ENCODE measurements around the gene DYNLT4. TPM values are rescaled to one million over a fixed set of nuclear protein-coding genes. Genes with fewer than 3 reads are reported as not detected.
A peak's percentile ranks its signal among the peaks of the same experiment; 100 is the strongest.

DYNLT4 gene
- total and polyA plus RNA-seq, 5 donors from 2014 or later: 0.71 to 3.6 (median 2.3) TPM; not detected in 1

DNA sequence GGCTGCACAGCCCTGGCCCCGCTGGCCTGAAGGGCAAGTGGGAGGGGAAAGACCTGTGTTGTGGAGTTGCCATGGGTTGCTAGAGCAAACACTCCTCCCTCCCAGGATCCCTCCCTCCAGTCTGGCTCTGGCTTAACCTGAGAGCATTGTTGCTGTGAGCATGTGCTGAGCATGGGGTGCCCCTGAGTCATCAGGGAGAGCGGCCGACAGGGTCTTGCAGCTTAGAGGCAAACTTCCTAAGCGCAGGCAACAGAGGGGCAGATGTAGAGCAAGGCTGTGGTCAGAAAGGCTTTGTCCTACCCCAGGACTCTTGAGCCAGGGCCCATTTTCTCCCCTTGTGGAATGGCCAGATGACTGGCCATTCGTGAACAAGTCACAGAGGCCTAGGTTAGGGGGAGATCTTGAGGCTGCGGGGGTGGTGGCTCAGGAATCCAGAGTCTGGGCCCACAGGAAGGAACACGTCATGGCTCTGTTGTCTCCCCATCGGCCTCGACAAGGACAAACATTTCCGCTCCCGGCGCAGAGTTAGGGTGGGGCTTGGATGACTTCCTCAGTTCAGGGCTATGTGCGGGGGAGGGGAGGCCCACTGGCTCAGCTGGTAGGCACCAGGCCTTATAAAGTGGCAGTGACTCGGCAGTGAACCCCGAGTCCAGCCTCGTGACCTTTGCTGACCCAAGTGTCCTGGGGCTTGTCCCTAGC, 362 bp upstream of the DYNLT4 start:
- Mint-ChIP-seq H3K27me3 (peaks cover 7% of the 10 kb centered on the region), H3K4me1 (peaks cover 6 to 92% (median 43%) of the 10 kb centered on the region in 4 donors), H3K36me3 (peaks cover 31% of the 10 kb centered on the region), H3K27ac (peak overlapping the region; percentile 99 to 100 (median 99)), H3K9me3 (no peaks in the 10 kb centered on the region), H3K4me3 (peak overlapping the region; percentile 73 to 95 (median 90))
- Histone ChIP-seq H3K9me3 (ENCODE audit: control insufficient read depth in 2 of 2, low read length in 2 of 2) (no peaks in the 10 kb centered on the region), H3K4me1 (ENCODE audit: control insufficient read depth, insufficient read depth, low read length, poor library complexity, severe bottlenecking) (peaks cover 86% of the 10 kb centered on the region), H3K36me3 (ENCODE audit: control insufficient read depth, insufficient read depth, low read length) (peaks cover 44% of the 10 kb centered on the region), H3K27me3 (ENCODE audit: control insufficient read depth, insufficient read depth, low read length) (no peaks in the 10 kb centered on the region), H3K27ac (ENCODE audit: insufficient read depth, low read length, poor library complexity, severe bottlenecking) (peak overlapping the region; percentile 97), H3K4me3 (ENCODE audit: low read depth, low read length) (peak overlapping the region; percentile 53)
- DNase-seq (peak; percentile 85 to 98 (median 88)), ATAC-seq (ENCODE audit: low read depth in 2 of 2) (peak; percentile 59 to 64)

DNA sequence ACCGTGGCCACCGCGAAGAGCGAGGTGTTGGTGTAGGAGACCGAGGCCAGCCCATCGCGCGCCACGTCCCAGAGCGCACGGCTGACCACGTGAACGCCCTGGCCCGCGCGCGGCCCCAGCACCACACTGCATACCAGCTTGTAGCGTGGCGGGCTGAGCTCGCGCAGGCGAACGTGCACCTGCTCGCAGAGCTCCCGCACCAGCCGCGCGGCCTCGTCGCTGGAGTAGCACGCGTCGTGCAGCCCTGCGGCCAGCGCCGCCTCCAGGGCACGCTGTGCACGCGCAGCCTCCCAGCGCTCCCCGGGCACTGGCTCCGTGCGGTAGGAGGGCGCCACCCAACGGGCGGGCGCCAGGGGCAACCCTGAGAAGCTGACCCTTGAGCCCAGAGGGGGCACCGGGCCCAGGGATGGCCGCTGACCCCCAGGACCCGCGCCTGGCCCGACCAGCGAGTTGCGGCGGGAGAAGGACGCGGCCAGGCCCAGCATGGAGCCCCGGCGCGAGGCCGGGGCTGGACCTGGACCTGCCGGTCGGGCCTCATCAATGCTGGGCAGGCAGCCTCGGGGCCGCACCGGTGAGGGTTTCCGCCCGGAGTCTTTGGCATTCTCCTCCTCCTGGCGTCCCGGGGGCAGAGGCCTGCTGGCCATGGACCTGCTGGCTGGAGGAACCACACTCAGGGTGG, 987 bp downstream of the DYNLT4 start:
- no peaks in the 10 kb centered on the region for H3K9me3 Mint-ChIP-seq
- H3K27me3 Mint-ChIP-seq: peaks cover 7% of the 10 kb centered on the region
- H3K36me3 ChIP-seq (ENCODE audit: control insufficient read depth, insufficient read depth, low read length): peaks cover 50% of the 10 kb centered on the region
- peak overlapping the region; percentile 97 for H3K27ac ChIP-seq (ENCODE audit: insufficient read depth, low read length, poor library complexity, severe bottlenecking)
- H3K4me3 ChIP-seq (ENCODE audit: low read depth, low read length): no peak overlapping the region
- peaks cover 83% of the 10 kb centered on the region for H3K4me1 ChIP-seq (ENCODE audit: control insufficient read depth, insufficient read depth, low read length, poor library complexity, severe bottlenecking)
- H3K9me3 ChIP-seq (ENCODE audit: control insufficient read depth in 2 of 2, low read length in 2 of 2): no peaks in the 10 kb centered on the region
- peaks cover 38% of the 10 kb centered on the region for H3K36me3 Mint-ChIP-seq
- H3K4me3 Mint-ChIP-seq: peak overlapping the region in 1 of 4 donors; percentile 95
- peak overlapping the region; percentile 99 to 100 (median 99) for H3K27ac Mint-ChIP-seq
- DNase-seq (no peak), ATAC-seq (ENCODE audit: low read depth in 2 of 2) (no peak)
- H3K27me3 ChIP-seq (ENCODE audit: control insufficient read depth, insufficient read depth, low read length): no peaks in the 10 kb centered on the region
- peaks cover 9 to 87% (median 39%) of the 10 kb centered on the region in 4 donors for H3K4me1 Mint-ChIP-seq

DNA sequence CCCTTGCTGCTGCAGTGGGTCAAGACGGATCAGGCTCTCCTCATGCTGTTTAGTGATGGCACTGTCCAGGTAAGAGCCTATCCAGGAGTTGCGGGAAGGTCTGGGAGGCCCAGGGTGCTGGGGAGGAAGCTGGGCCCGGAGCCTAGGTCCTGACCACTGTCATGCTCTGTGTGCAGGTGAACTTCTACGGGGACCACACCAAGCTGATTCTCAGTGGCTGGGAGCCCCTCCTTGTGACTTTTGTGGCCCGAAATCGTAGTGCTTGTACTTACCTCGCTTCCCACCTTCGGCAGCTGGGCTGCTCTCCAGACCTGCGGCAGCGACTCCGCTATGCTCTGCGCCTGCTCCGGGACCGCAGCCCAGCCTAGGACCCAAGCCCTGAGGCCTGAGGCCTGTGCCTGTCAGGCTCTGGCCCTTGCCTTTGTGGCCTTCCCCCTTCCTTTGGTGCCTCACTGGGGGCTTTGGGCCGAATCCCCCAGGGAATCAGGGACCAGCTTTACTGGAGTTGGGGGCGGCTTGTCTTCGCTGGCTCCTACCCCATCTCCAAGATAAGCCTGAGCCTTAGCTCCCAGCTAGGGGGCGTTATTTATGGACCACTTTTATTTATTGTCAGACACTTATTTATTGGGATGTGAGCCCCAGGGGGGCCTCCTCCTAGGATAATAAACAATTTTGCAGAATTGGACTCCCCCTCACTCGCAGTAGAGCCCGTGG, 1.7 kb downstream of the DYNLT4 start:
- no peak for ATAC-seq (ENCODE audit: low read depth in 2 of 2)
- Histone ChIP-seq H3K36me3 (ENCODE audit: control insufficient read depth, insufficient read depth, low read length) (peaks cover 50% of the 10 kb centered on the region), H3K27me3 (ENCODE audit: control insufficient read depth, insufficient read depth, low read length) (no peaks in the 10 kb centered on the region), H3K27ac (ENCODE audit: insufficient read depth, low read length, poor library complexity, severe bottlenecking) (no peak overlapping the region), H3K9me3 (ENCODE audit: control insufficient read depth in 2 of 2, low read length in 2 of 2) (no peaks in the 10 kb centered on the region), H3K4me3 (ENCODE audit: low read depth, low read length) (no peak overlapping the region), H3K4me1 (ENCODE audit: control insufficient read depth, insufficient read depth, low read length, poor library complexity, severe bottlenecking) (peaks cover 76% of the 10 kb centered on the region)
- Mint-ChIP-seq H3K27ac (peak overlapping the region; percentile 74 to 92 (median 80)), H3K36me3 (peaks cover 41% of the 10 kb centered on the region), H3K4me3 (peak overlapping the region in 2 of 4 donors; percentile 33 to 83), H3K4me1 (peaks cover 9 to 80% (median 36%) of the 10 kb centered on the region in 4 donors), H3K9me3 (peaks cover 0 to 1% (median 0%) of the 10 kb centered on the region in 7 donors), H3K27me3 (peaks cover 7% of the 10 kb centered on the region)
- peak in 1 of 3 donors; percentile 29 for DNase-seq

DNA sequence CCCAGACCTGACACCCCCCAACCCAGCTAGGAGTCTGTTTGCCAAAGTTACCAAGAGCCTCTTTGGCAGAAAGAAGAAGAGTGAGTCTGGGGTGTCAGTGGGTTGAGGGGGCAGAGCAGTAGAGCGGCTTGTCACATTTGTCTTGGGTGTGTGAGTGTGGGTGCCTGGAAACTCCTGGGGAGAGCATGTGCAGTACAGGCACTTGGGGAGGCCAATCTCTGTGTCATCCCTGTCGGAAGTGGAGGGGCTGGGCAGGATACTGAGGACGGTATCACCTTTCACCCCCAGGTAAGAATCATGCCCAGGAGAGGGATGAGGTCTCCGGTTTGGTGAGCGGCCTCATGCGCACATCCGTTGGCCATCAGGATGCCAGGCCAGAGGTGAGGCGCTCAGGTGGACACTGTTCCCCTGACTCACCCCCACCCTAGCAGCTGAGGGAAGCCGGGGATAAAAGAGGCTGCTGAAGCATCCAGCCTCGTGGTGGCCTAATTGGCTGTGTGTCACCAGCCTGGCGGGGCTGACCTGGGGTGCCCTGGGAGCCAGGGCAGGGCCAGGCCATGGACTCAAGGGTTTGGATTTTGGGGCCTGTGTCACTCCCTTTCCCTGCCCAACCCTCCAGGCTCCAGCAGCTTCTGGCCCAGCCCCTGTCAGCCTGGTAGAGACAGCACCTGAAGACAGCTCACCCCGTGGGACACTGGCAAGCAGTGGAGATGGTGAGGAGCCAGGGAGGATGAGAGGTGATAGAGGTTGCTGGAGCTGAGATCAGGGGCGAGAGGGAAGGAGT, 3.6 kb downstream of the DYNLT4 start:
- H3K4me3 Mint-ChIP-seq: peak overlapping the region; percentile 87 to 98 (median 94)
- peaks cover 4 to 69% (median 29%) of the 10 kb centered on the region in 4 donors for H3K4me1 Mint-ChIP-seq
- H3K27ac Mint-ChIP-seq: peak overlapping the region; percentile 91 to 96 (median 94)
- H3K36me3 Mint-ChIP-seq: peaks cover 37% of the 10 kb centered on the region
- H3K9me3 ChIP-seq (ENCODE audit: control insufficient read depth in 2 of 2, low read length in 2 of 2): no peaks in the 10 kb centered on the region
- no peak for DNase-seq
- H3K9me3 Mint-ChIP-seq: peaks cover 0 to 1% (median 0%) of the 10 kb centered on the region in 7 donors
- H3K4me1 ChIP-seq (ENCODE audit: control insufficient read depth, insufficient read depth, low read length, poor library complexity, severe bottlenecking): peaks cover 67% of the 10 kb centered on the region
- H3K36me3 ChIP-seq (ENCODE audit: control insufficient read depth, insufficient read depth, low read length): peaks cover 50% of the 10 kb centered on the region
- ATAC-seq (ENCODE audit: low read depth in 2 of 2): no peak
- no peaks in the 10 kb centered on the region for H3K27me3 ChIP-seq (ENCODE audit: control insufficient read depth, insufficient read depth, low read length)
- H3K27ac ChIP-seq (ENCODE audit: insufficient read depth, low read length, poor library complexity, severe bottlenecking): peak overlapping the region; percentile 52
- no peaks in the 10 kb centered on the region for H3K27me3 Mint-ChIP-seq
- H3K4me3 ChIP-seq (ENCODE audit: low read depth, low read length): peak overlapping the region; percentile 92

DNA sequence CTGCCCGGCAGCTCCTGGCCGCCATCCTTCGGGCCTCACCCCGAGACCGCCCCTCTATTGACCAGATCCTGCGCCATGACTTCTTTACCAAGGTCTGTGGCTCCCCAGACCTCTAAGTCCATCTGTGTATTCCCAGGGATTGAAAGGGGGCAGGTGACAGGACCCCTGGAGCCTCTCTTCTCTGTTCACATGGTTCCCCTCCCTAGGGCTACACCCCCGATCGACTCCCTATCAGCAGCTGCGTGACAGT, 4.2 kb downstream of the DYNLT4 start:
- DNase-seq: no peak
- H3K9me3 ChIP-seq (ENCODE audit: control insufficient read depth in 2 of 2, low read length in 2 of 2): no peaks in the 10 kb centered on the region
- H3K9me3 Mint-ChIP-seq: peaks cover 0 to 1% (median 0%) of the 10 kb centered on the region in 7 donors
- no peaks in the 10 kb centered on the region for H3K27me3 ChIP-seq (ENCODE audit: control insufficient read depth, insufficient read depth, low read length)
- peaks cover 62% of the 10 kb centered on the region for H3K4me1 ChIP-seq (ENCODE audit: control insufficient read depth, insufficient read depth, low read length, poor library complexity, severe bottlenecking)
- peaks cover 50% of the 10 kb centered on the region for H3K36me3 ChIP-seq (ENCODE audit: control insufficient read depth, insufficient read depth, low read length)
- no peaks in the 10 kb centered on the region for H3K27me3 Mint-ChIP-seq
- no peak for ATAC-seq (ENCODE audit: low read depth in 2 of 2)
- peak overlapping the region; percentile 92 for H3K4me3 ChIP-seq (ENCODE audit: low read depth, low read length)
- H3K27ac ChIP-seq (ENCODE audit: insufficient read depth, low read length, poor library complexity, severe bottlenecking): peak overlapping the region; percentile 52
- H3K27ac Mint-ChIP-seq: peak overlapping the region; percentile 91 to 96 (median 94)
- H3K4me1 Mint-ChIP-seq: peaks cover 4 to 65% (median 27%) of the 10 kb centered on the region in 4 donors
- H3K36me3 Mint-ChIP-seq: peaks cover 37% of the 10 kb centered on the region
- H3K4me3 Mint-ChIP-seq: peak overlapping the region; percentile 87 to 98 (median 94)

DNA sequence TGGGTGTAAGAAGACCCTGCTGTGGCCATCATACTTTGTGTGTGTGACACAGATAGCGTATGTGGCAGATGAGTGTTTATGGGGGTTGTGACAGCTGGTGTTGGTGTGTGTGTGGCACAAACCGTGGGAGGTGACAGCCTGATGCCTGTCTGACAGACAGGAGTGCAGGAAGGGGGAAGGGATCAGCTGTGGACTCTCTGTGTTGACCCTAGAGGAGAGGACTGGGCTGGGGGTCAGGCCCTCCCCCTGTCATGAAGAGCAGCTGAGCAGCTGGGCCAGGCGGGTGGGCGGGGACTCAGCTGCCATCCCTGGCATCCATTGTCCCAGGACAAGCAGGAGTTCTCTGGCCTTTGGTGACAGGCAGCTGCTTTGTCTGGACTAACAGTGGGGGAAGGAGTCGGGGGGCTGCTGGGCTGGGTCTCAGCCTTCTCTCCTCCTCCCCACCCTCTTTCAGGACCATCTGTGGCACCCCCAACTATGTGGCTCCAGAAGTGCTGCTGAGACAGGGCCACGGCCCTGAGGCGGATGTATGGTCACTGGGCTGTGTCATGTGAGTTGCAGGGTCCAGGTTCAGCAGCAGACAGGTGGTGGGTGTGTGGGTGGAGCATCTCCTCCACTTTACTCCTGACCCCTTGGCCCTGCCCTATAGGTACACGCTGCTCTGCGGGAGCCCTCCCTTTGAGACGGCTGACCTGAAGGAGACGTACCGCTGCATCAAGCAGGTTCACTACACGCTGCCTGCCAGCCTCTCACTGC, 4.7 kb downstream of the DYNLT4 start:
- Histone ChIP-seq H3K4me1 (ENCODE audit: control insufficient read depth, insufficient read depth, low read length, poor library complexity, severe bottlenecking) (peaks cover 57% of the 10 kb centered on the region), H3K4me3 (ENCODE audit: low read depth, low read length) (peak overlapping the region; percentile 92), H3K9me3 (ENCODE audit: control insufficient read depth in 2 of 2, low read length in 2 of 2) (no peaks in the 10 kb centered on the region), H3K27ac (ENCODE audit: insufficient read depth, low read length, poor library complexity, severe bottlenecking) (peak overlapping the region; percentile 52), H3K27me3 (ENCODE audit: control insufficient read depth, insufficient read depth, low read length) (no peaks in the 10 kb centered on the region), H3K36me3 (ENCODE audit: control insufficient read depth, insufficient read depth, low read length) (peaks cover 50% of the 10 kb centered on the region)
- ATAC-seq (ENCODE audit: low read depth in 2 of 2) (no peak), DNase-seq (no peak)
- H3K27ac Mint-ChIP-seq: peak overlapping the region; percentile 91 to 97 (median 94)
- H3K36me3 Mint-ChIP-seq: peaks cover 36% of the 10 kb centered on the region
- no peaks in the 10 kb centered on the region for H3K27me3 Mint-ChIP-seq
- peak overlapping the region; percentile 93 to 98 (median 96) for H3K4me3 Mint-ChIP-seq
- H3K9me3 Mint-ChIP-seq: peaks cover 0 to 1% (median 0%) of the 10 kb centered on the region in 7 donors
- H3K4me1 Mint-ChIP-seq: peaks cover 4 to 60% (median 24%) of the 10 kb centered on the region in 4 donors
